ENCODE data around the gene ACTG1. TPM values are rescaled to one million over a fixed set of nuclear protein-coding genes. Genes with fewer than 3 reads are reported as not detected.

ACTG1 gene
- total and polyA plus RNA-seq, 2 of the 13 experiments (the other 11 are each of a cell fraction or from before 2014, with no cell fraction given), result 973 to 1,138 TPM

GRCh38 chr17:81509972-81510784 is 2.4 kb downstream of the ACTG1 start (continued):
- TF ChIP-seq NKX3-1 (CRISPR knock-in tag; IDR thresholded peaks at IDR 0.05), result 0 out of 2 replicates have a peak, but pooled peaks have one; percentile 48
- no peak for TF ChIP-seq ZBTB4 (CRISPR knock-in tag; IDR thresholded peaks at IDR 0.05; ENCODE audit: borderline replicate concordance)
- TF ChIP-seq ATF7 (IDR thresholded peaks at IDR 0.05), result no peak
- 0 out of 2 replicates have a peak, but pooled peaks have one; percentile 2 for TF ChIP-seq ATF7 (CRISPR knock-in tag; IDR thresholded peaks at IDR 0.05)
- 0 out of 2 replicates have a peak, but pooled peaks have one; percentile 18 for TF ChIP-seq KMT2A (CRISPR knock-in tag; IDR thresholded peaks at IDR 0.05)
- TF ChIP-seq SSRP1 (CRISPR knock-in tag; IDR thresholded peaks at IDR 0.05), result peak; percentile 17; the same call in 1 of the 2 replicates
- no peak for TF ChIP-seq ATRX (CRISPR knock-in tag; IDR thresholded peaks at IDR 0.05; ENCODE audit: borderline replicate concordance)
- peak; percentile 40 for TF ChIP-seq MED1 (CRISPR knock-in tag; IDR thresholded peaks at IDR 0.05)
- TF ChIP-seq REXO4 (CRISPR knock-in tag; IDR thresholded peaks at IDR 0.05; ENCODE audit: borderline replicate concordance), result no peak
- no peak for TF ChIP-seq ZNF713 (CRISPR knock-in tag; IDR thresholded peaks at IDR 0.05)
- TF ChIP-seq SMARCE1 (IDR thresholded peaks at IDR 0.05; ENCODE audit: borderline replicate concordance), result no peak
- no peak for TF ChIP-seq MNT (IDR thresholded peaks at IDR 0.05)
- TF ChIP-seq ZNF589 (CRISPR knock-in tag; conservative IDR thresholded peaks at IDR 0.05), result no peak
- TF ChIP-seq ADNP (CRISPR knock-in tag; IDR thresholded peaks at IDR 0.05), result no peak
- no peak for TF ChIP-seq DR1 (CRISPR knock-in tag; IDR thresholded peaks at IDR 0.05)
- no peak for TF ChIP-seq HNF1A (IDR thresholded peaks at IDR 0.05; ENCODE audit: low read depth)
- no peak for TF ChIP-seq HNF1A (CRISPR knock-in tag; IDR thresholded peaks at IDR 0.05; ENCODE audit: borderline replicate concordance)
- no peak for TF ChIP-seq XBP1 (CRISPR knock-in tag; IDR thresholded peaks at IDR 0.05)
- TF ChIP-seq POLR2G (IDR thresholded peaks at IDR 0.05; ENCODE audit: low read depth, low read length), result no peak
- no peak for TF ChIP-seq ZBTB44 (CRISPR knock-in tag; IDR thresholded peaks at IDR 0.05)
